Mammary epithelial cell (primary cell): Measurements from ENCODE around the gene PRPH2.

Experiments
- EZH2 ChIP-seq: IDR thresholded peaks from 2 replicates; pipeline ENCODE4 v1.6.1; 2012; ENCODE audit warnings: low read length, inconsistent platforms, borderline replicate concordance
- TF ChIP-seq, protein P1 (sequence below), 2 donors: IDR thresholded peaks in 1 of 2; conservative IDR thresholded peaks in 1 of 2; 2 replicates each; pipeline ENCODE4 v1.5.1; 2011 to 2012; ENCODE audit warnings: inconsistent platforms in 2 of 2, low read length in 2 of 2, mild to moderate bottlenecking in 2 of 2, control low read depth in 1 of 2, low read depth in 1 of 2; ENCODE audit not compliant: insufficient read depth in 1 of 2; ENCODE audit errors: extremely low read depth in 1 of 2

DNA sequence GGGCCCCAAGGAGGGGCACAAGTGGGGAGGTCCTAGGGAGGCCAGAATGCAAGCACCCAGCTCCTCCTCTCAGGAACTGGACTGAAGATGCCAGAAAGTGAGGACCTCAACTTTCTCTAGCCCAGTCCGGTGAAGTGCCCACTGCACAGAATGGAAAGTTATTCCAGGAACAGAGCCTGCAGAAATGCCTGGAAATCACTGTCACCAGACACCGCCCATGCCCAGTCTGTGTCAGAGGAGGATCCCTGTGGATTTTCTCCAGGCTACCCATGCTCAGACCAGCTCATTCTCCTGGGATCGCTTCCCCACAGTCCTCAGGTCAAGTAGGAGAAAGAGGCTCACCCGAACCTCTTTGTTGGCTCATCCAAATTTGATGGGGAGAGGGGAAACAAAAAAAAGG lies 6.5 kb downstream of the PRPH2 start:
- TF ChIP-seq, protein P1, sequence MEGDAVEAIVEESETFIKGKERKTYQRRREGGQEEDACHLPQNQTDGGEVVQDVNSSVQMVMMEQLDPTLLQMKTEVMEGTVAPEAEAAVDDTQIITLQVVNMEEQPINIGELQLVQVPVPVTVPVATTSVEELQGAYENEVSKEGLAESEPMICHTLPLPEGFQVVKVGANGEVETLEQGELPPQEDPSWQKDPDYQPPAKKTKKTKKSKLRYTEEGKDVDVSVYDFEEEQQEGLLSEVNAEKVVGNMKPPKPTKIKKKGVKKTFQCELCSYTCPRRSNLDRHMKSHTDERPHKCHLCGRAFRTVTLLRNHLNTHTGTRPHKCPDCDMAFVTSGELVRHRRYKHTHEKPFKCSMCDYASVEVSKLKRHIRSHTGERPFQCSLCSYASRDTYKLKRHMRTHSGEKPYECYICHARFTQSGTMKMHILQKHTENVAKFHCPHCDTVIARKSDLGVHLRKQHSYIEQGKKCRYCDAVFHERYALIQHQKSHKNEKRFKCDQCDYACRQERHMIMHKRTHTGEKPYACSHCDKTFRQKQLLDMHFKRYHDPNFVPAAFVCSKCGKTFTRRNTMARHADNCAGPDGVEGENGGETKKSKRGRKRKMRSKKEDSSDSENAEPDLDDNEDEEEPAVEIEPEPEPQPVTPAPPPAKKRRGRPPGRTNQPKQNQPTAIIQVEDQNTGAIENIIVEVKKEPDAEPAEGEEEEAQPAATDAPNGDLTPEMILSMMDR (conservative IDR thresholded peaks at IDR 0.05 in 1 of 2, IDR thresholded peaks at IDR 0.05 in 1 of 2; ENCODE audit: extremely low read depth in 1 of 2, insufficient read depth in 1 of 2, low read depth in 1 of 2, low read length in 2 of 2): no peak
- no peak for TF ChIP-seq EZH2
